Muscle of leg (tissue), 11 donors: ENCODE results near the gene TPSG1. TPM values are rescaled to one million over a fixed set of nuclear protein-coding genes. Genes with fewer than 3 reads are reported as not detected.
"Not testable (repeated sequence)": the region's sequence is repeated elsewhere in the genome, so short reads cannot be mapped to it uniquely, and the experiment has no call there.

Experiments
- DNase-seq: peaks from one replicate; pipeline ENCODE4 v3.0.0; 2013
- H3K27ac ChIP-seq: one replicate; pipeline ENCODE4 v1.5.1; 2013; ENCODE audit warnings: mild to moderate bottlenecking, low read length, control low read depth
- H3K27me3 ChIP-seq: one replicate; pipeline ENCODE4 v1.6.1; 2013; ENCODE audit warnings: low read length; ENCODE audit not compliant: control insufficient read depth, insufficient read depth
- H3K36me3 ChIP-seq: one replicate; pipeline ENCODE4 v1.6.1; 2013; ENCODE audit warnings: low read length; ENCODE audit not compliant: control insufficient read depth, insufficient read depth
- H3K4me1 ChIP-seq: one replicate; pipeline ENCODE4 v1.6.1; 2013; ENCODE audit warnings: low read length; ENCODE audit not compliant: control insufficient read depth, insufficient read depth
- H3K4me3 ChIP-seq: one replicate; pipeline ENCODE4 v1.5.1; 2013; ENCODE audit warnings: low read length, control low read depth
- H3K9me3 ChIP-seq: replicated peaks from 2 replicates; pipeline ENCODE4 v1.6.1; 2013; ENCODE audit warnings: low read depth, low read length; ENCODE audit not compliant: control insufficient read depth
- WGBS: methylation state at CpG from one replicate; pipeline ENCODE4 v1.1.5; 2013; ENCODE audit warnings: missing lambda C conversion rate; ENCODE audit not compliant: insufficient coverage; 5-methylcytosine and 5-hydroxymethylcytosine counted together
- polyA plus RNA-seq, 8 donors: library from polyadenylated mRNA; unstranded; fragments of 120-200 nt; gene quantifications; one replicate each; pipeline versions ENCODE4 v1.2.1 to v1.2.3, GENCODE V29; 2013; ENCODE audit warnings: inconsistent platforms in 1 of 8, low replicate concordance in 1 of 8; ENCODE audit not compliant: insufficient read length in 8 of 8, insufficient read depth in 1 of 8
- total RNA-seq: library from RNA; stranded (reverse); fragments of 120-200 nt; gene quantifications from one replicate; pipeline ENCODE4 v1.2.4, GENCODE V29; 2013

Gene TPSG1
- total and polyA plus RNA-seq, 9 donors = 0.98 to 3.7 (median 1.7) TPM; not detected in 1

DNA sequence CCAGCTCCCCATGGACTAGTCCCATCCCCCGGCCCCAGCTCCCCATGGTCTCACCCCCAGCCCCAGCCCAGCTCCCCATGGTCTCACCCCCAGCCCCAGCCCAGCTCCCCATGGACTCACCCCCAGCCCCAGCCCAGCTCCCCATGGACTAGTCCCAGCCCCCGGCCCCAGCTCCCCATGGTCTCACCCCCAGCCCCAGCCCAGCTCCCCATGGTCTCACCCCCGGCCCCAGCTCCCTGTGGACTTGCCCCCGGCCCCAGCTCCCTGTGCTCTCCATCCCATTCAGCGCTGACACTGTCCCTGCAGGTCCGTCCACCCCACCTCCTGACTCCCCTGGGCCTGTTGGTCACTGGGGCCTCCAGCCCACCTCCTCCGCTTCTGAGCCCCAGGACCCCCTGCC lies 6.2 kb upstream of the TPSG1 start:
- H3K4me3 ChIP-seq, H3K27me3 ChIP-seq, H3K27ac ChIP-seq, H3K9me3 ChIP-seq, H3K36me3 ChIP-seq, H3K4me1 ChIP-seq, DNase-seq: not testable (repeated sequence)
- whole genome bisulfite sequencing = 82% methylated on average over 2 of the region's 7 CpGs

DNA sequence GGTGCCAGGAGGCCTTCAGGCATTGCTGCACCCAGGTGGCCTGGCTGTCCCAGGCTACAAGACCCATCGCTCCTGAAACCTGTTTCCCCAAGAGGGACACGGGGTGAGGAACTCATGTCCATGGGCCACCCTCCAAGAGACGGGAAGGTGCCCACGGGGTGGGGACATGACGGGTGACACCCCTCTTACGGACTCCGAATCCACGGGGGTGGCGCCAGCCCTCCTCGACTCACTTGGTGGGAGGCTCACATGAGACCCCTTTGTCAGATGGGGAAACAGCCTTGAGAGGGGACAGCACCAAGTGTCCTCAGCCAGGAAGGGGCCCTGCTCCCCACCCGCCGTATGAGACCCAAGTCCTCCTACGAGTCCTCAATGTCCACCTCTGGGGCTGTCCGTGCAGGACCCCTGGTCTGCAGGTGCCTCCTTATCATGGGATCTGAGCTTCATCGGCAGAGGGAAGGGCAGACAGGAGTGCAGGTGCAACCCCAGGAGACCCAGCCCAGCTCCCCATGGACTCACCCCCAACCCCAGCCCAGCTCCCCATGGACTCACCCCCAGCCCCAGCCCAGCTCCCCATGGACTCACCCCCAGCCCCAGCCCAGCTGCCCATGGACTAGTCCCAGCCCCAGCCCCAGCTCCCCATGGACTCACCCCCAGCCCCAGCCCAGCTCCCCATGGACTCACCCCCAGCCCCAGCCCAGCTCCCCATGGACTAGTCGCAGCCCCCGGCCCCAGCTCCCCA lies 5.6 kb upstream of the TPSG1 start:
- H3K4me1 ChIP-seq, H3K27ac ChIP-seq, DNase-seq, H3K9me3 ChIP-seq, H3K27me3 ChIP-seq, H3K36me3 ChIP-seq, H3K4me3 ChIP-seq: not testable (repeated sequence)
- WGBS = 78% methylated on average over 12 of the region's 17 CpGs

DNA sequence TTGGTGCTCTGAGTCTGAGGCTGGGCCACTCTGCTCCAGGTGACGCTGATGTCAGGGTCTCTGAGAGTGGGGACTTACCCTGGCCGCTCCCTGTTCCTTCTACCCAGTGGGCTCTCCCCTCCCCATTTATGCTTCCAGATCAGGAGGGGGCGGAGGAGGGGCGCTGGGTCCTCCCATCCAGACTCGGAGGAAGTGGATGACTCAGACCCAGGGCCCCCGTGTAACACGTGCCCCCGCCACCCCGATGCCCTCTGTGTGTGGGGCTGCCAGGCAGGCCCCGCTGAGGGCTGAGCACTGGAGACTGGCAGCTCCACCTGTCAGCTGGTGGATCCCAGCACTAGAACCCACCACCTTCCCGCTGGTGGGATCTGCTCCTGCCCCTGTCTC lies 5.0 kb upstream of the TPSG1 start, which contains the start of gene TPSB2:
Gene TPSB2, minus strand, starts transcription at position 101 of the 387 bp plus-strand sequence. CDS start 233 bp downstream, outside the sequence.
- H3K9me3 ChIP-seq, H3K27ac ChIP-seq, H3K4me3 ChIP-seq, DNase-seq, H3K27me3 ChIP-seq, H3K4me1 ChIP-seq, H3K36me3 ChIP-seq: not testable (repeated sequence)
- WGBS = no CpG with 5 or more reads among the region's 11 CpGs

DNA sequence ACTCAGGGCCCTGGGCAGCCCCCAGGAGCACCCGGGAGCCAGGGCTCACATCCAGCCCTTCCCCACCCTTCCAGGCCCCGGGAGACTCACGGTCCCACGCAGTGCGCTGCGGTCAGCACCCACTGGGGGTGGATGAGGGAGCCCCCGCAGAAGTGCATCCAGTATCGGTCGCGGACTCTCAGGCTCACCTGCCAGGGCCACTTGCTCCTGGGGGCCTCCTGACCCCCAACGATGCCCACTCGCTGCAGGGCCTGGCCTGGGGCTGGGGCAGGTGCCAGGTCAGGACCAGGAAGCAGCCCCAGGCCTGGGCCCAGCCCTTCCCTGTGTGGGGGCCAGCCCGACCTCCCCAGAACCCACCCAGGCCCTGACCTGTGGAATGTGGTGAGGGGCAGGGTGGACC lies 4.4 kb upstream of the TPSG1 start:
- not testable (repeated sequence) for H3K9me3 ChIP-seq

DNA sequence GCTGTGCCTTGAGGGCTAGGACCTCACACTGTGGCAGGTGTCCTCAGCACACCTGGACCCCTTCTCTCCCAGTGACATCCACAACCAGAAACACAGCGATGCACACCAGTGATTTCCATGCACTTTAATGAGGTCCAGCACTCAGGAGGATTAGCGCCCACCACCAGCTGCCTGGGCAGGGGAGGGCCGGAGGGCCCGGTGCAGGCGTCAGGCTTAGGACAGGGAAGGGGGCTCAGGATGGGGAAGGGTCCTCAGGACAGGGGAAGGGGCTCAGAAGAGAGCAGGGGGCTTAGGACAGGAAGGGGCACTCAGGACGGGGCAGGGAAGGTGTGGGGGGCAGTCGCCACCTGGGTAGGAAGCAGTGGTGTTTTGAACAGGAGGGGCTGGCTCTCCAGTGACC lies 3.2 kb upstream of the TPSG1 start:
- H3K4me3 ChIP-seq, DNase-seq: not testable (repeated sequence)

More for the DNA sequence above, 4.4 kb upstream of the TPSG1 start:
- not testable (repeated sequence) for H3K4me1 ChIP-seq, DNase-seq, H3K4me3 ChIP-seq, H3K27me3 ChIP-seq, H3K27ac ChIP-seq, H3K36me3 ChIP-seq
- no CpG with 5 or more reads among the region's 13 CpGs for WGBS

DNA sequence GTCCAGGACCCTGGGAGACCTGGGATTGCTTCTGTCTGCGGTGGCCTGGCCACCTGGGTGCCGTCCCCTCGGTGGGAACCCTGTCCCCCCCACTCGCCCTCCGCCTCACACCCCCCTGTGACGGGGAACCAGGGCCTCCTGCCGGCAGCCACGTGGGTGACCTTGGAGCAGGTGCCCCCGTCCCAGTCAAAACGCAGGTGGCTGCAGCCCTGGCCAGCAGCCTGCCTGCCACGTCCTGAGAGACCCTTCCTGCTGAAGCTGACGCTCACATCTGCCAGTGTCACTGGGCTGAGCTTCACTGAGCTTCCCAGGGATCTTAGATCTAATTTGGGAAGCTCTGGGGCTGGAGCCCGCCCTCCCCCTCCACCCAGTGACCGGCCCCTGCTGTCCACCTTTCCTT lies 1.6 kb upstream of the TPSG1 start:
- 31% methylated on average over 9 of the region's 14 CpGs for WGBS
- not testable (repeated sequence) for H3K4me1 ChIP-seq, DNase-seq, H3K9me3 ChIP-seq, H3K36me3 ChIP-seq, H3K4me3 ChIP-seq, H3K27me3 ChIP-seq, H3K27ac ChIP-seq

More for the DNA sequence above, 3.2 kb upstream of the TPSG1 start:
- H3K27me3 ChIP-seq, H3K36me3 ChIP-seq, H3K9me3 ChIP-seq, H3K27ac ChIP-seq, H3K4me1 ChIP-seq: not testable (repeated sequence)
- 39% methylated on average over 4 of the region's 7 CpGs for WGBS

DNA sequence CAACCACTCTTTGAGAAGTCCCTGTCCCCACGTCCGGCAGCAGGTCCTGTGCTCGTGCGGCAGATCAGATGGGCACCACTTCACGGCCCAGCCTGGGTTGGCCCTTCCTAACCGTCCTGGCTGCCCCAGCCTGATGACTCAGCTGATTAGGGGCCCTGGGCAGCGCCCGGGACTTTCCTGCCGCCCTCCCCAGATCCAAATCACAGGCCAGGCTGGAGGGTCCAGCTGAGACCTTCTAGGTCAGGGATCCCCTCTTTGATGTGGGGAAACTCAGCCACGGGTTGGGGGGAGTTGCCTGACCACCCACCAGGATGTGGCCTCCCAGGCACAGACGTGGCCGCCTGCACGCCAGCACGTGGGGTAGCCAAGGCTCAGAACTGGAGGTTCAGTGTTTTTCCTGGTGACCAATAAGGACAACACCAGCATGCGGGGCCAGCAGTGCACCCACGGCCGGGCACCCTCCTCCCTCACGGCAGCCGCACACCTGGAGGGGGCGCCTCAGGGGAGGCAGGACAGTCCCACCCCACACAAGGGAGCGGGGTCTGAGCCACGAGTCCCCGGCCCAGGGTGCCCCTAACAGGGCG lies 752 bp upstream of the TPSG1 start:
- H3K4me1 ChIP-seq, H3K27ac ChIP-seq, H3K27me3 ChIP-seq, H3K4me3 ChIP-seq, H3K36me3 ChIP-seq, H3K9me3 ChIP-seq, DNase-seq: not testable (repeated sequence)
- 28% methylated on average over 7 of the region's 24 CpGs for WGBS

DNA sequence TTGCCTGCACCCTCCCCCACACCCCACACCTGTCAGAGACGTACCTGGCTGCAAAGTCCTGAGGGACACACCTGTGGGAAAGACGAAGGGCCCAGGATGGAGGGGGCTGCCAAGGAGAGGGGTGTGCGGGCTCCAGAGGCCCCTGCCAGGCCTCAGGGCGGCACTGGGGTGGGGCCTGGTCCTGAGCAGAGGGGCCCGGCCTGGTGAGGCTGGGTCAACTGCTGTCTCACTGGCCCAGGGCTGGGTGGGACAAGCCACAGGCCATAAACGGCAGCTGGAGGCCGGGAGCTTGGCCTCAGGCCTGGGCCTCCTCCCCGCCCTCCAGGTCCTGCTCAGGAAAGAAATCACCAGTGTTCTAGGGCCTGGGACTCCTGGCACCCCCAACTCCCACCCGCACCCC lies 510 bp downstream of the TPSG1 start:
- Histone ChIP-seq H3K36me3 (peaks cover 4% of the 10 kb centered on the region), H3K4me3 (no peak overlapping the region), H3K4me1 (peaks cover 9% of the 10 kb centered on the region), H3K27ac (no peak overlapping the region), H3K9me3 (no peaks in the 10 kb centered on the region), H3K27me3 (no peaks in the 10 kb centered on the region)
- DNase-seq = no peak
- 73% methylated on average over 8 of the region's 9 CpGs for WGBS

DNA sequence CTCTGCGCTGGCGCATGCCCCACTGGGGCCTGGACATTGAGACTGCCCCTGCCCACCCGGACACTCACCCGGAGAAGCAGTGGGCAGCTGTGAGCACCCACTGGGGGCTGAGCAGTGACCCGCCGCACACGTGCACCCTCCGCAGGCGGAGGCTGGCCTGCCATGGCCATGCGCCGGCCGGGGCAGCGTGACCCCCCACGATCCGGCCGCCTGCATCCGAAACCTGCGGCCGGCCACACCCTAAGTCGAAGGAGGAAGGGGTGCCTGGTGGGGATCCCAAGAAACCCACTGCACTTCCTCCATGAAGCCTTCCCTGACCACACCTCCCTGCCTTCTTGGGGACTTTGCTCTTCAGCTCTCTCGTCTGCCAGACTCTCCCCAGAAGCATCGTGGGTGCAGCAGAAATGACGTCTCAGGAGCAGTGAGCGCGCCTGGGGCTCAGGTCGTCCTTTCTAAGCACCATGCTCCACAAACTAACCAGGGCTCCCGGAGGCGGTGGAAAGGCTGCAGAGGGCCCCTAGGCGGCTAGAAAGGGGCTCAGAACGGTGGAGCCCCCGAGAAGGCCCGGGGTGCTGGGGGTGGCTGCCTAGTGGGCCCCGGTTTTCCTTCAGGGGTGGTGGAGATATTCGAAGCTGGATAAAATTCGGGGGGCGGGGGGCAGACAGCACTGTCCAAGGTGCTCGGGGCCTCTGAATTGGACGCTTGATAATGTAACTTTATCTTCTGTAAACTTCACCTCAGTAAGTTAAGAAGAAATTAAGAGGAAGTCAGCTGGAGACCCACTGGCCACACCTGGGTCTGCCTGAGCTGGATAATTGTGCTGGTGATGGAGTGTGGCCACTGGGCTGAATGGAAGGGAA lies 1.5 kb downstream of the TPSG1 start:
- WGBS = 81% methylated on average over 32 of the region's 38 CpGs
- Histone ChIP-seq H3K4me1 (peaks cover 9% of the 10 kb centered on the region), H3K27me3 (no peaks in the 10 kb centered on the region), H3K36me3 (peaks cover 7% of the 10 kb centered on the region), H3K4me3 (no peak overlapping the region), H3K9me3 (no peaks in the 10 kb centered on the region), H3K27ac (no peak overlapping the region)
- no peak for DNase-seq
